GM12874 (cell line): ENCODE data around the gene SERTM2.

Experiments
- CTCF ChIP-seq: IDR thresholded peaks from 2 replicates; pipeline ENCODE4 v1.5.1; 2011; ENCODE audit warnings: low read depth, mild to moderate bottlenecking, control low read depth, low read length, moderate library complexity; ENCODE audit not compliant: insufficient read depth

Gene SERTM2

GRCh38 chrX:111507933-111508332 lies 3.5 kb upstream of the SERTM2 start:
- no peak for TF ChIP-seq CTCF

GRCh38 chrX:111515298-111515697 lies 3.9 kb downstream of the SERTM2 start:
- TF ChIP-seq CTCF = no peak

GRCh38 chrX:111518667-111519066 lies 7.2 kb downstream of the SERTM2 start:
- no peak for TF ChIP-seq CTCF

GRCh38 chrX:111519215-111519614 lies 7.8 kb downstream of the SERTM2 start:
- no peak for TF ChIP-seq CTCF

- no peak for TF ChIP-seq CTCF
Measured at GRCh38 chrX:111520506-111520905, 9.1 kb downstream of the SERTM2 start.

- no peak for TF ChIP-seq CTCF
Measured at GRCh38 chrX:111521169-111521568, 9.7 kb downstream of the SERTM2 start.

- no peak for TF ChIP-seq CTCF
Measured at GRCh38 chrX:111543212-111543741, 31.8 kb downstream of the SERTM2 start.
